ENCODE results near the gene DKC1.
"Not testable (repeated sequence)": the region's sequence is repeated elsewhere in the genome, so short reads cannot be mapped to it uniquely, and the experiment has no call there.

The DKC1 gene

DNA sequence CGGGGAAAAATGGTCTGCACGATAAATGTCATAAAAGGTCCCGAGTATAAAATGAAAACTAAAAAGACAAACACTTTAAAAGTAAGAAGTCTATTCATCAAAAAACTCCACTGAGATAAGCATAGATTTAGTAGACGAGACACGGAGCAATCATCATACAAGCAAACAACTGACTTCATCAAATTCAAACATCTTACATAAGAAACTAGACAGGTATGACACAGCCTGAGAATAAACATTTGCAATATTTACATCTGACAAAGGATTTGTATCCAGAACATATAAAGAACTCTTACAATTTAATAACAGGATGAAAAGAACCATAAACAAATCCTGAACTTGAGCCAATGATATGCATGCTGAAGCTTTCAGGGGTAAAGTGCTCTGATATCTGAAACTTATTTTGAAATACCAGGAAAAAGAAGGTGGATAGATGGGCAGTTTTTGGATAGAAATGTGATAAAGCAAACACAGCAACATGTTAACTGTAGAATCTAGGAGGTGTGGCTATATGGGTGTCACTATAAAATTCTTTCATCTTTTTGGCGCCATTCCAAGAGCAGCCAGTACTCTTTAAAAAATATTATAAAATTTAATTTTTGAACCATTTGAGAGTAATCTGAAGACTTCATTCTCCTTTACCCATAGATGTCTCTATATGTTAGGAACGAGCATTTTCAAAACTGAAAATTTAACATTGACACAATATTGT lies 30.6 kb downstream of the DKC1 start:
- no peak for DNase-seq (ENCODE audit: low read depth)

GRCh38 chrX:154795016-154795415 lies 32.4 kb downstream of the DKC1 start:
- DNase-seq (ENCODE audit: low read depth), result no peak

- no peak for DNase-seq (ENCODE audit: low read depth)
Observed at GRCh38 chrX:154797006-154797405, 34.3 kb downstream of the DKC1 start.

GRCh38 chrX:154799556-154800348 lies 37.1 kb downstream of the DKC1 start:
- DNase-seq (ENCODE audit: low read depth), result no peak

GRCh38 chrX:154800478-154801210 lies 38.0 kb downstream of the DKC1 start:
- DNase-seq (ENCODE audit: low read depth), result no peak

- DNase-seq (ENCODE audit: low read depth), result no peak
Observed at GRCh38 chrX:154802947-154803346, 40.3 kb downstream of the DKC1 start.

GRCh38 chrX:154804261-154804956 lies 41.7 kb downstream of the DKC1 start:
- DNase-seq (ENCODE audit: low read depth), result no peak

GRCh38 chrX:154804957-154805695 lies 42.5 kb downstream of the DKC1 start, which contains the start of gene MPP1:
Gene MPP1, minus strand, starts transcription at chrX:154805485. Its CDS starts 112 bp downstream, at chrX:154805373.
- peak; percentile 27 for DNase-seq (ENCODE audit: low read depth)

GRCh38 chrX:154805696-154806091 lies 43.0 kb downstream of the DKC1 start:
- DNase-seq (ENCODE audit: low read depth), result no peak

DNA sequence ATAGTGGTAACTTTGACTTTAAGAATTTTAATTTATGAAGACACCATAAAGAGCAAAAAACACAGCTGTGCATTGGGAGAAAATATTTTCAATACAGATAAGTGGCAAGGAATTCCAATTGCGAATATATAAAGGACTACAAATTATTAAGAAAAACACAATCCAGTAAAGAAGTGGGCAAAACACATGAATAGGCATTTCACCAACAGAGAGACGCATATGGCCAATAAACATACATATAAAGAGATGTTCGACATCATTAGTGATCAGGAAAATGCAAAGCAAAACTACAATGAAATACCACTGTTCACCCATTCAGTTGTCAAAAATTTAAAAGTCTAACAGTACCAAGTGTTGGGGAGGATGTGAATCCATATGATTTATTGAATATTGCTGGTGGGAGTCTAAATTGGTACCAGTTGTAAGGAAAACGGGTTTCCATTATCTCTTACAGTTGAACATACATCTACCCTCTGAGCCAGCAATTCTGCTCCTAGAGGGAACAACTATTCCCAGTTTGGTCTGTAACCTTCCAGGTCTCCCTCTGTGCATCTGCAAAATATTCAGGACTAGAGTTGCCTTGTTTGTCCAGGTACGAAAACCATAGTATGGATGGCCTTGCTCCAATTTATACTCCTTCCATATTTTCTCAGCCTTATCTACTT lies 44.3 kb downstream of the DKC1 start:
- no peak for DNase-seq (ENCODE audit: low read depth)

GRCh38 chrX:154809939-154810665 lies 47.4 kb downstream of the DKC1 start:
- no peak for DNase-seq (ENCODE audit: low read depth)

- DNase-seq (ENCODE audit: low read depth), result no peak
Observed at GRCh38 chrX:154812341-154813101, 49.9 kb downstream of the DKC1 start.

GRCh38 chrX:154813801-154814200 lies 51.1 kb downstream of the DKC1 start:
- no peak for DNase-seq (ENCODE audit: low read depth)

- DNase-seq (ENCODE audit: low read depth), result no peak
Observed at GRCh38 chrX:154815274-154815818, 52.7 kb downstream of the DKC1 start.

DNA sequence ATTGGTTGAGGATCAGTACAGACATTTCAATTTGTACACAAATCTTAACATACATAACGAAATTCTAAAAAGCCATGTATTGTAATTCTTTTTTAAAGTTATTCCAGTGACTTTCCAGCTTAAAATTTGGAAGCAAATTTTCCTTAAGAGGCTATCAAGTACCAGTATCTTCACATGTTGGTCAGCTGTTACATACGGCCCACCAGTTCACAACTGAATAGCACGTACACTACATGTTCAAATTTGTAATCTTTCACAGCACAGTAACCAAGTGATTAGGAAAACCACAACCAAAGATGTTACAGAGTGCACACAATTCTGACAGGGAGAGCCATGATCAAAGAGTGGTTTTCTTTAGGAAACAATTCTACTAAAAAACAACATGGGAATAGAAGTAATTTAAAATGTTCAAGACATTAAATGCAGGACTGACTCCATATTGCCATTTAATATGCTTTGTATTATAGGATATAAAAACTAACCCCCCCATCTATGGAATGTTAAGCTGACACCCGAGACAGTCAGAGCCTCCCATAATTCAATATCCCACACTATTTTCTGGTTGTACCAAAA lies 53.7 kb downstream of the DKC1 start:
- DNase-seq (ENCODE audit: low read depth), result not testable (repeated sequence)

GRCh38 chrX:154817048-154817618 lies 54.5 kb downstream of the DKC1 start:
- not testable (repeated sequence) for DNase-seq (ENCODE audit: low read depth)

DNA sequence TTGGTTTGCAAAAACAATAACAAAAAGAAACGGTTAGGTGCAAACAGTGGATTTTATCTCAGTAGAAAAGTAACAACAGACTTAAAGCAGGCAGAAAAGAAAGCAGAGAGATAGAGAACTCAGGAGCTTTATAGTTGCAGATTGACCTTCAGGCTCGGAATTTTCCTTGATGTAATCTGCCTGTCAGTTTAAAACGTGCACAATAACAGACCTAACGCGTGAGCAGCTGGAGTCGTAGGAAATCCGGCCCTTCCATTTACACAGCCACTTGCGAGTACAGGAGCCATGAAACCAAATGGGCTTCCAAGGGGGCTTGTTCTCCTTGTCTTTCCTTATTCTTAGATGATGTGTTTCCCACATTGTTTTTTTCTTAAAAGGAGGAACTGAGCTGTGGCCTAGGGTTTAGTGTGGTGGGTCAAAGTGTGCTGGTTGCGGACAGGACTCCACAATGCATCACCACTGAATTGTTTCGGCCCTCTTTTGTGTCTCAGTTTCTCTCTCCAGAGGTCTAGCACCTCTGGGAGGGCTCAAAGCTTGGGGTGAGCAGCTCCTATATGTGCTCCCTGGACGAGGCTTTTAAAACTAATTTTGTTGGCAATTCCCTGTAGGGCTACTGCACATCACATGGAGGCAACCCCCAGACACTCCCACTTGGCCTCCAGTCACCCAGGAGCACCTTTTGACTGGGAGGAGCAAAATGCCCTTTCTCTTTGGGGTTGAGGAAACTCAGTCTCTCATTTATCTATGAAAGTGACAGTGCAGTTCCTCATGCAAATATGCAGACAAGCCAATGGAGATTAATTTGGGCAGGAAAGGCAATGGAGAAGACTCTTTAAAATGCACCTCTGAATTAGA lies 56.5 kb downstream of the DKC1 start:
- no peak for DNase-seq (ENCODE audit: low read depth)

Measured in stimulated activated CD8-positive, alpha-beta memory T cell treated with anti-CD3 and anti-CD28 coated beads, Interleukin-12 subunit alpha, Interleukin-12 subunit beta, amount 100 ng/mL, for 1 hour (primary cell).